Lower lobe of right lung (tissue), 2 donors: ENCODE measurements around the gene STEAP4. TPM values are rescaled to one million over a fixed set of nuclear protein-coding genes. Genes with fewer than 3 reads are reported as not detected.
A peak's percentile ranks its signal among the peaks of the same experiment; 100 is the strongest.

Source experiments
- ATAC-seq, 2 donors: fragments of 200-7000 bp; cut with Tn5 transposase; one replicate each; pipeline ENCODE4 v1.9.1; 2020 to 2022; ENCODE audit warnings: mild to moderate bottlenecking in 2 of 2, moderate library complexity in 2 of 2
- DNase-seq: peaks from one replicate; pipeline ENCODE4 v3.0.0-alpha.2; 2020
- H3K27ac ChIP-seq: fragments of 200-600 bp; one replicate; pipeline ENCODE4 v1.8.0; 2022
- H3K27me3 ChIP-seq: fragments of 200-600 bp; one replicate; pipeline ENCODE4 v1.8.0; 2022; ENCODE audit warnings: low read depth
- H3K36me3 ChIP-seq: fragments of 200-600 bp; one replicate; pipeline ENCODE4 v1.8.0; 2022; ENCODE audit warnings: mild to moderate bottlenecking
- H3K4me1 ChIP-seq: fragments of 200-600 bp; one replicate; pipeline ENCODE4 v1.8.0; 2022
- H3K4me3 ChIP-seq: fragments of 200-600 bp; one replicate; pipeline ENCODE4 v1.8.0; 2022; ENCODE audit warnings: mild to moderate bottlenecking
- H3K9me3 ChIP-seq: fragments of 200-600 bp; one replicate; pipeline ENCODE4 v1.8.0; 2022
- CTCF ChIP-seq: fragments of 200-600 bp; IDR thresholded peaks from one replicate; pipeline ENCODE4 v1.8.0; 2022; ENCODE audit warnings: antibody characterized with exemption, mild to moderate bottlenecking
- intact Hi-C: fragments of 100-400 bp; cut with DNase I; formaldehyde crosslinking; loops from one replicate; pipeline ENCODE4 v1.11.0; 2022
- total RNA-seq: library from RNA; stranded (reverse); fragmentation: NEBNext Ultra II Directional; extraction: Animal tissue kit (Norgen Biotek cat#: 25700); gene quantifications from one replicate; pipeline ENCODE4 v1.2.1, GENCODE V29; 2021
- donor health status: DM: no; HTN: yes; CAD: no; lungs with severe emphysema.

STEAP4 gene
- total RNA-seq, 1 donor from 2014 or later = 63.5 TPM

- no peak for TF ChIP-seq CTCF
- H3K27me3 ChIP-seq = no peaks in the 10 kb centered on the region
- no peak overlapping the region for H3K27ac ChIP-seq
- DNase-seq = no peak
- ATAC-seq = no peak
- H3K4me1 ChIP-seq = no peaks in the 10 kb centered on the region
- intact Hi-C loops = no loop called here
- H3K4me3 ChIP-seq = no peak overlapping the region
- no peaks in the 10 kb centered on the region for H3K9me3 ChIP-seq
- no peaks in the 10 kb centered on the region for H3K36me3 ChIP-seq
Measured at GRCh38 chr7:88289564-88290025, 17.1 kb downstream of the STEAP4 start.

- TF ChIP-seq CTCF = no peak
- intact Hi-C loops = no loop called here
- Histone ChIP-seq H3K4me3 (no peak overlapping the region), H3K27me3 (no peaks in the 10 kb centered on the region), H3K36me3 (no peaks in the 10 kb centered on the region), H3K9me3 (no peaks in the 10 kb centered on the region), H3K27ac (no peak overlapping the region), H3K4me1 (peaks cover 25% of the 10 kb centered on the region)
- ATAC-seq = peak; percentile 67 to 74
- no peak for DNase-seq
Measured at GRCh38 chr7:88281749-88282148, 24.9 kb downstream of the STEAP4 start.

GRCh38 chr7:88280801-88281200 lies 25.9 kb downstream of the STEAP4 start:
- H3K4me3 ChIP-seq = no peak overlapping the region
- no peak overlapping the region for H3K27ac ChIP-seq
- TF ChIP-seq CTCF = no peak
- ATAC-seq = no peak
- no peaks in the 10 kb centered on the region for H3K36me3 ChIP-seq
- H3K9me3 ChIP-seq = no peaks in the 10 kb centered on the region
- DNase-seq = no peak
- intact Hi-C loops = no loop called here
- peaks cover 28% of the 10 kb centered on the region for H3K4me1 ChIP-seq
- H3K27me3 ChIP-seq = no peaks in the 10 kb centered on the region

- Histone ChIP-seq H3K27ac (no peak overlapping the region), H3K4me1 (peaks cover 28% of the 10 kb centered on the region)
- intact Hi-C loops = no loop called here
Measured at GRCh38 chr7:88279323-88279722, 27.4 kb downstream of the STEAP4 start.

GRCh38 chr7:88278881-88279280 lies 27.8 kb downstream of the STEAP4 start:
- H3K27ac ChIP-seq = no peak overlapping the region
- H3K4me3 ChIP-seq = no peak overlapping the region
- H3K9me3 ChIP-seq = no peaks in the 10 kb centered on the region
- H3K27me3 ChIP-seq = no peaks in the 10 kb centered on the region
- ATAC-seq (peak; percentile 51 to 80), DNase-seq (no peak)
- intact Hi-C loops = no loop called here
- no peak for TF ChIP-seq CTCF
- peaks cover 28% of the 10 kb centered on the region for H3K4me1 ChIP-seq
- no peaks in the 10 kb centered on the region for H3K36me3 ChIP-seq

More at GRCh38 chr7:88279323-88279722, 27.4 kb downstream of the STEAP4 start:
- no peak for TF ChIP-seq CTCF
- H3K27me3 ChIP-seq = no peaks in the 10 kb centered on the region
- no peak for DNase-seq
- no peaks in the 10 kb centered on the region for H3K9me3 ChIP-seq
- no peak overlapping the region for H3K4me3 ChIP-seq
- no peak for ATAC-seq
- no peaks in the 10 kb centered on the region for H3K36me3 ChIP-seq
